ENCODE measurements around the gene MYOZ1. TPM values are rescaled to one million over a fixed set of nuclear protein-coding genes. Genes with fewer than 3 reads are reported as not detected.

Gene MYOZ1
- total RNA-seq, 1 donor: not detected

GRCh38 chr10:73584737-73585136 lies 56.5 kb downstream of the MYOZ1 start:
- peaks cover 28% of the 10 kb centered on the region for H3K4me1 ChIP-seq (ENCODE audit: insufficient read depth, low read length)
- H3K27me3 ChIP-seq (ENCODE audit: insufficient read depth, low read length): no peaks in the 10 kb centered on the region
- H2AFZ ChIP-seq (ENCODE audit: low read length): no peak overlapping the region
- H4K20me1 ChIP-seq (ENCODE audit: insufficient read depth, low read length): no peaks in the 10 kb centered on the region
- H3K4me3 ChIP-seq (ENCODE audit: insufficient read depth, low read length): no peak overlapping the region
- TF ChIP-seq CTCF (IDR thresholded peaks at IDR 0.05; ENCODE audit: extremely low read depth, low read depth, low read length): no peak
- H3K79me2 ChIP-seq (ENCODE audit: insufficient read depth, low read length): peaks cover 2% of the 10 kb centered on the region
- H3K27ac ChIP-seq (ENCODE audit: low read depth, low read length): no peak overlapping the region
- no peak overlapping the region for H3K4me2 ChIP-seq (ENCODE audit: insufficient read depth, low read length)
- peak; percentile 22 for DNase-seq (ENCODE audit: insufficient read length, low spot score, missing footprints)
- H3K36me3 ChIP-seq (ENCODE audit: insufficient read depth, low read length): no peaks in the 10 kb centered on the region
- H3K9me3 ChIP-seq (ENCODE audit: low read depth, low read length): peaks cover 3% of the 10 kb centered on the region

- peaks cover 31% of the 10 kb centered on the region for H3K4me1 ChIP-seq (ENCODE audit: insufficient read depth, low read length)
- no peak for TF ChIP-seq CTCF (IDR thresholded peaks at IDR 0.05; ENCODE audit: extremely low read depth, low read depth, low read length)
Measured at GRCh38 chr10:73581918-73582317, 59.4 kb downstream of the MYOZ1 start.

More at GRCh38 chr10:73581918-73582317, 59.4 kb downstream of the MYOZ1 start:
- no peak overlapping the region for H3K27ac ChIP-seq (ENCODE audit: low read depth, low read length)
- H3K4me3 ChIP-seq (ENCODE audit: insufficient read depth, low read length): no peak overlapping the region
- H3K4me2 ChIP-seq (ENCODE audit: insufficient read depth, low read length): no peak overlapping the region
- H3K9me3 ChIP-seq (ENCODE audit: low read depth, low read length): peaks cover 3% of the 10 kb centered on the region
- peaks cover 2% of the 10 kb centered on the region for H3K79me2 ChIP-seq (ENCODE audit: insufficient read depth, low read length)
- no peak for DNase-seq (ENCODE audit: insufficient read length, low spot score, missing footprints)
- no peak overlapping the region for H2AFZ ChIP-seq (ENCODE audit: low read length)
- no peaks in the 10 kb centered on the region for H4K20me1 ChIP-seq (ENCODE audit: insufficient read depth, low read length)
- H3K27me3 ChIP-seq (ENCODE audit: insufficient read depth, low read length): no peaks in the 10 kb centered on the region
- H3K36me3 ChIP-seq (ENCODE audit: insufficient read depth, low read length): no peaks in the 10 kb centered on the region

Other genes starting within 250 kb of the MYOZ1 start
- gene ANXA7, start 227.4 kb downstream of the MYOZ1 start, total RNA-seq: 143 and 158 TPM in 2 replicates
- gene MSS51, start 207.9 kb downstream of the MYOZ1 start, total RNA-seq: 2.2 and 2.4 TPM in 2 replicates
- 34.7 and 40.1 TPM in 2 replicates for gene PPP3CB, start 145.4 kb downstream of the MYOZ1 start, total RNA-seq
- gene USP54, start 50.1 kb downstream of the MYOZ1 start, total RNA-seq: 23.0 and 25.0 TPM in 2 replicates
- under 0.01 TPM in 1 of 2 replicates, not detected in the other for gene SYNPO2L, start 14.6 kb upstream of the MYOZ1 start, total RNA-seq
- gene AGAP5, start 56.6 kb upstream of the MYOZ1 start, total RNA-seq: 3.5 and 4.0 TPM in 2 replicates
- gene SEC24C, start 102.9 kb upstream of the MYOZ1 start, total RNA-seq: 28.3 and 28.6 TPM in 2 replicates
- 11.2 and 12.7 TPM in 2 replicates for gene CHCHD1, start 140.6 kb upstream of the MYOZ1 start, total RNA-seq
- 63.1 and 76.7 TPM in 2 replicates for gene ZSWIM8, start 144.1 kb upstream of the MYOZ1 start, total RNA-seq
- 30.4 and 35.8 TPM in 2 replicates for gene NDST2, start 170.1 kb upstream of the MYOZ1 start, total RNA-seq
- gene CAMK2G, start 233.1 kb upstream of the MYOZ1 start, total RNA-seq: 22.4 and 28.3 TPM in 2 replicates